Measurements from ENCODE around the gene LCN12.

Gene LCN12

DNA sequence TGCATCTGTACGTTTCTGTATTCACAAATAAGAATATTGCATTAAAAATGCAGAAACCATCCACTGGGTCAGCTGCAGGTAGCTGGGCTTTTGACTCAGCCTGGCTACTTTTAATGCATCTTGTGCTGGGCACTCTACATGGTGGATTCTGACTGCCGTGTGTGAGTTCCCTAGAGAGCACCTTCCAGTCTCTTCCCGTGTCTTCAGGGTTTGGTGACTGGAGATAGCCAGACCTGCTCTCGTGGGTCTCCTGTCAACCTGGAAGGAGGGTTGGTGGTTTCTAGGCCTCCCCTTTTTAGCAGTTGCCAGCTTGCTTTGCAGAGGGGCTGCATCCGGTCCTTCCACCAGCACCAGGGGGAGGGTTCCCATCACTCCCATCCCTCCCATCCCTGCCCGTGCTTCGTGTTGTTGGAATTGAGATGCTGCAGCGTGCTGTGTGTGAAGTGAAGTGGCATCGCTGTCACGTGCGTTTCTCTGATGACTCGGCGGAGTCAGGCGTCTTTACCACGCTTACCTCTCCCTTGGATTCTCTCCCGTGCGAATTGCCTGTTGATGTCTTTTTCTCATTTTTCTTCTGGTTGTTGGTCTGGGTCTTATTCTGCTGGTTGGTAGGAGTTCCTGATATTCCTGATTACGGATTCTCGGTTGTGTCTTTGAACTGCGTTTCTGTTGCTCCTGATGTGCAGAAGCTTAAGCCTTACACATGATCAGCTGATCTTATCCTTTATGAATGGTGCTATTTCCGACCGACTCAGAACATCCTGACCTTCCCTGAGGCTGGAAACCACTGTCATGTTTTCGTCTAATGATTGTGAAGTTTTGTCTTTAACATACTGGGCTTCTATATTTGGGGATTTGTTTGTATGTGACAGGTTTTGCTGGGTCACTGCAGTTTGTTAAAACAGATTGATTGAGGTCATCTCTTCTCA, 24.5 kb upstream of the LCN12 start:
- DNase-seq: no peak

DNA sequence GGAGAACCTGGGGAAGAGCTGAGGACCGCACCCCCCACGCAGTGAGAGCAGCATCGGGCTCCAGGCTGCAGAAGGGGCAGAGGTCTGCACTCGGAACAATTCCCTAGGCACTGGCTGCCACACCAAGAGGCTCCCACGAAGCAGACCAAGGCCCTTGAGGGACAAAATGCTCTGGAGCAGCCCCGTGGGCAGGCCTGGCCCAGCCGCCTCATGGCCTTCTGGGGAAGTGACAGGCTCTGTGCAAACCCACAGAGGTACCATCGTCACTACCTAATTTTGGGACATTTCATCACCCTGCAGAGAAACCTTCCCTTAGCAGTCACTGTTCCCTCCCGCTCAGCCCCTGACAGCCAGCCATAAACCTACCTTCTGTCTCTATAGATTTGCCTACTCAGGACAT, 23.5 kb upstream of the LCN12 start:
- DNase-seq: no peak

DNA sequence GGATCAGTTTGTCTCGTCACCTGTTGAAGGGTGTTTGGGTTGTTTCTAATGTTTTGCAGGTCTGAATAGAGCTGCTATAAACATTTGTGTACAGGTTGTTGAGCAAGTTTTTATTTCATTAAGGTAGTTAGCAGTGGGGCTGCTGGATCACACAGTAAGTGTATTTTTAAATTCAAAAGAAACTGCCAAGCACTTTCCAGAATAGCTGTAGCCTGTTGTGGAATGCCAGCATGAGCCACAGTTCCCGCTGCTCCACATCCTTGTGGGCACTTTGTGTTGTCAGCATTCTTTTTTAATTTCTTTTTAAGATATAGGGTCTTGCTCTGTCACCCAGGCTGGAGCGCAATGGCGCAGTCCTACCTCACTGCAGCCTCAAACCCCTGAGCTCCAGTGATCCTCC, 22.1 kb upstream of the LCN12 start:
- no peak for DNase-seq

GRCh38 chr9:136931611-136932130, 20.4 kb upstream of the LCN12 start:
- no peak for DNase-seq

- DNase-seq: no peak
Measured at GRCh38 chr9:136934277-136934676, 17.8 kb upstream of the LCN12 start.

GRCh38 chr9:136935651-136936050, 16.4 kb upstream of the LCN12 start:
- no peak for DNase-seq

- no peak for DNase-seq
Measured at GRCh38 chr9:136936645-136937170, 15.4 kb upstream of the LCN12 start.

- no peak for DNase-seq
Measured at GRCh38 chr9:136937186-136938001, 14.7 kb upstream of the LCN12 start.

GRCh38 chr9:136939431-136939995, 12.6 kb upstream of the LCN12 start:
- DNase-seq: no peak

- DNase-seq: no peak
Measured at GRCh38 chr9:136939996-136940525, 12.0 kb upstream of the LCN12 start.

DNA sequence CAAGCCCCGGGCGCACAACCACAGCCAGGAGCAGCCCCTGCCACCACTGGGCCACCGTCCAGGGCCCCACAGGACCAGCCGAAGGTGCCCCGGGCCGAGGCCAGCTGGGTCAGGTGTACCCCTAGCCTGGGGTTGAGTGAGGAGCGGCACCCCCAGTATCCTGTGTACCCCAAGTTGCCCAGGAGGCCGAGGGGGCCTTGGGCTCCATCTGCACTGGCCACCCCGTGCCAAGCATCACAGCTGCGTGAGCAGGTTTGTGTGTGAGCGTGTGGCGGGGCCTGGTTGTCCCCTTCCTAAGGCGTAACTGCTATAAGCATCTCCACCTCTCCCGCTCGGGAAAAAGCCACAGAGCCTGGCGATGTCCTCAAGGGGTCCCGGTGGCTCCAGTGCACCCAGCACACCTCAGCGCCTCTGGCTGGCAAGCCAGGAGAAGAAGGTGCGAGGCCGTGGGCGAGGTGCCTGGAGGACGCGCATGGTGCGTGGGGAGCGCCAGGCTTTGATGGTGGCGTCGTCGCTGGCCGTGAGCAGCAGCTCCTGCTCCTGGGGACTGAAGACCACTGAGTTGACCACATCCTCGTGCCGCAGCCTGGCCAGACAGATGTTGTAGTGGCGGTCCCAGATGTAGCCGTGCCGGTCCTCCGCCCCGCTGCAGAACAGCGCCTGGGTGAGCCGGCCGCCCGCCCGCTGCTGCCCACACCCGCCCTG, 11.4 kb upstream of the LCN12 start:
- no peak for DNase-seq

DNA sequence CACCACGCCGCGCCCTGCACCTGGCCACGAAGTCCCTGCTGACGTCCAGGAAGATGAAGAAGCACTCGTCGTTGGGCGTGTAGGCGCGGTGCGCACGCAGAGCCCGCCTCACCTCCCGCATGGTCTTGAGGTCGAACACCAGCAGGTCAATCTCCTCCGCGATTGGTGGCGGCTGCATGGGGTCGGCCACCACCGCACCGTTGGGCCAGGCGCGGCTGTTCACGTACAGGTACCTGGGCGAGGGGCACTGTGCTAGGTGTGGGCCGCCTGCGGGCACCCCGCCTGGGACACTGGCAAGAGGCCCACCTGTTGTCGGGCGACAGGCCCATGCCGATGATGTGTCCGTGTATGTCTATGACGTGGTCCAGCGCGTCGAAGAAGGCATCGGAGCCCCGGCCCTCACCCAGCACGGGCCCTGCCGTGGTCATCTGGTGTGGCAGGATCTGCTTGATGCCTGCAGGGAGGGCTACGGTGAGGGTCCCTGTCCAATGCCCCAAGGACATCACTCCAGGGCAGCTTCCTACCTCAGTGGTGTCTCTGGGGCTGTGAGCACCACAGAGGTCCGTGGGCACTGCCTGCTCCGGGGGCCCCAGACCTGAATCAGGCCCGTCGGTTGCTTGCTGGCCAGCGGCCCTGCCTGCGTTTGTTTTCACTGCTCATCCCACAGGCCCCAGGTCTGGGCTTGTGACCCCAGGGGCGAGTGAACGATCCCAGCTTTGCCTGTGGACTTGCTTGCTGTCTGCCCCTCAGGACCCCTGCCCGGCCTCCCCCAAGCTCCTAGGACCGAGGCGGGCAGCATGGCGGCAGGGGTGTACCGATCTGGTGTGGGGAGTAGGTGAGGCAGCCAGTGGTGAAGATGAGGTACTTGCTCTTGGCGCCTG, 10.6 kb upstream of the LCN12 start:
- no peak for DNase-seq

DNA sequence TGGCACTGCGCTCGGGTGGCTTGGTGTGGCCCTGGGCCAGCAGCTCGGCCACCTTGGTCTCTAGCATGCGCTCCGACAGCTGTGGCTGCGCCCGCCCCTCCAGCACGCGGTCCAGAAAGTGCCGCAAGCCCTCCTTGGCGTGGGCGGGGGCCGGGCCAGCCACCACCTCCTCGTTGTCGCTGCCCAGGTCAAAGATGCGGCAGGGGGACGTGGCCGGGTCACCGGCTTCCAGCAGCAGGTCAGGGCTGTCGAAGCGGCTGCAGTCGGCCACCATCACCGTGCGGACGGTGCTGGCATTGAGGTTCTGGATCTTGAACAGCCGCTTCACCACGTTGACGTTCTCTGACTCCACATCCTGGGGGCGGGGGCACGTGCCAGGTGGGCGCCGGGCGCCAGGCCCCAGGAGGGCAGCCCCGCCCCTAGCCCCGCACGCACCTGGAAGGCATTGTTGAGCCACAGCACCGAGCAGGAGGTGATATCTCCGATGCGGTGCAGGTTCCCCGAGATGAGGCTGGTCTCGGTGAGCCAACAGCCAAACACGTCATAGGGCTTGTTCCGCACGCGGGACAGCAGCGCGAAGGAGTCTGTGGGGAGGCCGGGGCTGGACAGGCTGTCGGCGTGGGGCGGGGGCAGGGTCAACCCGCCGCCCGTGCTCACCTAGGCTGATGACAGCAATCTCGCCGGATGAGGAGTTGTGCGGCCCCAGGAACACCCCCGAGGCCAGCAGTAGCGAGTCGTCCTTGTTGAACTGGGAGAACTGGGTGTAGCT, 9.8 kb upstream of the LCN12 start:
- DNase-seq: no peak

- no peak for DNase-seq
Measured at GRCh38 chr9:136942881-136943230, 9.2 kb upstream of the LCN12 start.

GRCh38 chr9:136943291-136944211, 8.5 kb upstream of the LCN12 start:
- no peak for DNase-seq

DNA sequence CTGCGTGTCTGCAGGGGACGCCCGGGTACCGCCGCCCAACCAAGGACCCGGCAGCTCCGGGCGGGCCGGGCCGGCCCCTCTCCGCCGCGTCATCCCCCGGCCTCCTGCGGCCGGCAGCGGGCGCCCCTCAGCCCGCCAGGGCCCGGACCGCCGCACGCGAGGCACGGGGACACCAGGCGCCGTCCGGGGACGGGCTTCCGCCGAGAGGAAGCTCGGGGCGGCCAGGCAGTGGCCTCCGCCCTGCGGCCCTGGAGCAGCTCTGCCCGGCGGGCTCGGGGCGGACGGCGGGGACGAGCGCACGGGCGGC, 7.9 kb upstream of the LCN12 start:
- no peak for DNase-seq

DNA sequence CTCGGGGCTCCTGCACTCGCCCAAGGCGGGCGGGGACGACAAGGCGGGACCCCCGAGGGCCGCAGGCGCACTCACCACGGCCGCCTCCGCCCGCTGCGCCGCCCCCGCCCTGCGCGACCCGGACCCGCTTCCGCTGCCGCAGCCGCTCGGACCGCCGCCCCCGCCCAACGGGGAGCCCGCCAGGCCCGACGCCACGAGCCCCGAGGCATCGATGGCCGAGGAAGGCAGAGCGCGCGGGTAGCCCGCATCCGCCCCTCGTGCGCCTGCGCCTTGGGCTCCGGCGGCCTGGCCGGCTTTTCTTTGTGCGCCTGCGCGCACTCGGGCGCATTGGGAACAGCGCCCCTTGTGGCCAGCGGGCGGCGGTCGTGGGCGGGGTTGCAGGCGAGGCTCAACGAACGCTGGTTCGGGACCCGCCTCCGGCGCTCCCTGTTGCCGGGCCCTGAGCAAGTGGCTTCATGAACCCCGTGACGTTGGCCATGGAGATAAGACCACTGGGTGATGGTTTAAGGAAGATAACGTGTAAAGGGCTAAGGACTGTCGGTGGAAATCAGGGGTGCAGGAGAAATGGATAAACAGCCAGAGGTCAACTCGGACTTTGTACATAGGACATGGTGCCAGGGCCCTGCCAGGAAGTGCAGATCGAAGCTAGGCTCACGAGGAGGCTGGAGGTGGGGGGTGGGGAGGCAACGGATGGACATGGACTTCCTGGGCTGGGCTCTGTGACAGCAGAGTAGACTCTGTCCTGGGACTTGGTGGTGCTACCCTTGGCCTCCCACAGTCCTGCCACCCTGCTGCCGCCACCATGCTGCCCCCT, 7.3 kb upstream of the LCN12 start, which contains the start of the genes C8G and FBXW5:
Gene C8G (plus strand): TSS at position 725 of the 814 bp plus-strand sequence. CDS start 78 bp downstream, at position 803.
Gene FBXW5 (minus strand): TSS at position 220 of the 814 bp plus-strand sequence. CDS start 655 bp downstream, outside the sequence.
- peak; percentile 92 for DNase-seq

All from NCI-H1436 (cell line).